Activated B cell treated with CpG ODN at 0.5 μM for 24 hours (primary cell): ENCODE results near the gene KCNMA1. TPM values are rescaled to one million over a fixed set of nuclear protein-coding genes. Genes with fewer than 3 reads are reported as not detected.

Source experiments
- ATAC-seq: fragments of 200-7000 bp; cut with Tn5 transposase; one replicate; pipeline ENCODE4 v1.10.0; 2021; ENCODE audit warnings: low read depth, mild to moderate bottlenecking, moderate library complexity
- CTCF ChIA-PET: fragments of 350-600 bp; sonication (Branson Sonifier 250); formaldehyde crosslinking; loops from one replicate; lab custom pipeline; 2021; ENCODE audit warnings: antibody characterized with exemption; lab: Charles Lee
- POLR2A ChIA-PET: fragments of 350-600 bp; sonication (Branson Sonifier 250); formaldehyde crosslinking; loops from one replicate; lab custom pipeline; 2021; ENCODE audit warnings: antibody characterized with exemption; lab: Charles Lee
- DNase-seq: peaks from one replicate; pipeline ENCODE4 v3.0.0; 2022
- H3K27ac Mint-ChIP-seq: one replicate; pipeline ENCODE4 v1.8.0; 2020; ENCODE audit warnings: mixed read lengths
- H3K27me3 Mint-ChIP-seq: one replicate; pipeline ENCODE4 v1.8.0; 2021; ENCODE audit warnings: mixed read lengths
- H3K36me3 Mint-ChIP-seq: one replicate; pipeline ENCODE4 v1.8.0; 2021; ENCODE audit warnings: low read depth, mixed read lengths
- H3K4me1 Mint-ChIP-seq: one replicate; pipeline ENCODE4 v1.8.0; 2021; ENCODE audit warnings: mixed read lengths
- H3K4me3 Mint-ChIP-seq: one replicate; pipeline ENCODE4 v1.8.0; 2020; ENCODE audit warnings: mild to moderate bottlenecking, mixed read lengths
- H3K9me3 Mint-ChIP-seq: one replicate; pipeline ENCODE4 v1.8.0; 2020; ENCODE audit warnings: mixed read lengths
- CTCF ChIP-seq: fragments of 200-600 bp; IDR thresholded peaks from one replicate; pipeline ENCODE4 v1.8.0; 2022; ENCODE audit warnings: antibody characterized with exemption, mild to moderate bottlenecking
- intact Hi-C: fragments of 100-400 bp; cut with micrococcal nuclease; formaldehyde crosslinking; loops from one replicate; pipeline ENCODE4 v1.15.1; 2024
- total RNA-seq: library from RNA; stranded (reverse); gene quantifications from 2 replicates; pipeline ENCODE4 v1.2.3, GENCODE V29; 2022

Gene KCNMA1
- total RNA-seq, 1 donor from 2014 or later: 3.7 TPM

GRCh38 chr10:77060913-77061312 lies 576.7 kb downstream of the KCNMA1 start:
- intact Hi-C loops: no loop called here
- H3K4me1 Mint-ChIP-seq: no peaks in the 10 kb centered on the region
- POLR2A ChIA-PET: no interaction called here
- ATAC-seq (no peak), DNase-seq (no peak)
- no peak overlapping the region for H3K4me3 Mint-ChIP-seq
- no peaks in the 10 kb centered on the region for H3K27me3 Mint-ChIP-seq
- H3K36me3 Mint-ChIP-seq: no peaks in the 10 kb centered on the region
- H3K9me3 Mint-ChIP-seq: no peaks in the 10 kb centered on the region
- CTCF ChIA-PET: no interaction called here
- H3K27ac Mint-ChIP-seq: no peak overlapping the region
- TF ChIP-seq CTCF: no peak

GRCh38 chr10:77056650-77057049 lies 581.0 kb downstream of the KCNMA1 start:
- POLR2A ChIA-PET: no interaction called here
- Mint-ChIP-seq H3K36me3 (no peaks in the 10 kb centered on the region), H3K4me3 (no peak overlapping the region), H3K4me1 (no peaks in the 10 kb centered on the region), H3K27ac (no peak overlapping the region), H3K27me3 (no peaks in the 10 kb centered on the region), H3K9me3 (no peaks in the 10 kb centered on the region)
- ATAC-seq (no peak), DNase-seq (no peak)
- intact Hi-C loops: no loop called here
- TF ChIP-seq CTCF: no peak
- CTCF ChIA-PET: no interaction called here

DNA sequence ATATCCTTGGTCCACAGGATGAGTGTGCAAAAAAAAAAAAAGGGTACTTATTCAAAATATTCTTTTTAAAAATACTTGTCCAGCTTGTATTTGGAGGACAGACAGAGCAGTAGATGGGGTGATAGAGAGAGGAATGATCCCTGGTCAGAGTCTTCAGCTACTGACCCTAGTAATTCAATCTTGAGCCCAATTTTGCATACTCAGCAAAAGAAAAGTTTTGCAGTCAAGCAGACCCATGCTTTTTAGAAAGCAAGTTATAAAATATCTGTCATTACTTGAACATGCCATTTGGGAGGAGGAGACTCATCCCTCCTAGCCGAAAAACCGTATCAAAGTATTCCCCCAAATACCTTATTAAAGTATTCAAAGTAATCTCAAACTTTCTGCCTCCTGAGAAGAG lies 585.0 kb downstream of the KCNMA1 start:
- no peaks in the 10 kb centered on the region for H3K27me3 Mint-ChIP-seq
- H3K4me1 Mint-ChIP-seq: no peaks in the 10 kb centered on the region
- POLR2A ChIA-PET: no interaction called here
- H3K9me3 Mint-ChIP-seq: no peaks in the 10 kb centered on the region
- DNase-seq: no peak
- CTCF ChIA-PET: no interaction called here
- no peak overlapping the region for H3K27ac Mint-ChIP-seq
- H3K36me3 Mint-ChIP-seq: no peaks in the 10 kb centered on the region
- intact Hi-C loops: no loop called here
- no peak overlapping the region for H3K4me3 Mint-ChIP-seq
- TF ChIP-seq CTCF: no peak
- ATAC-seq: no peak

DNA sequence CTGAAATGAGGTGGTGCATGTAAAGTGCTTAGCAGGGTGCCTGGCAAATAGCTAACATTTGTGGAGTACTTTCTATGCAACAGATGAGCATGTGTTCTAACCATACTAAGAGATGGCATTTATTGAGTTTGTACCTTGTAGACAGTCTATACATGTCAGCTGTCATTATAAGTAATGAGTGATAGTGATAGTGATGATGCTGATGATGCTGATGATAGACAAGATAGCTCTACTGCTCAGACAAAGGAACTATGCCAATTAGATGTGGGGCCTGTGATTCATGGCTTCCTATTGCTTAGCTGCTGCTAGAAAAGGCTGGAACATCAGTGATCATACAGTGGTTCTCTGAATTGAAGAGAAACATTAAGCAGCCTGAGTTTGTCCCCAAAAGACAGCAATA lies 585.8 kb downstream of the KCNMA1 start:
- ChIA-PET POLR2A (no interaction called here), CTCF (no interaction called here)
- Mint-ChIP-seq H3K27ac (no peak overlapping the region), H3K27me3 (no peaks in the 10 kb centered on the region), H3K4me1 (no peaks in the 10 kb centered on the region), H3K4me3 (no peak overlapping the region), H3K36me3 (no peaks in the 10 kb centered on the region), H3K9me3 (no peaks in the 10 kb centered on the region)
- ATAC-seq: no peak
- DNase-seq: no peak
- intact Hi-C loops: no loop called here
- no peak for TF ChIP-seq CTCF

- TF ChIP-seq CTCF: no peak
- ChIA-PET POLR2A (no interaction called here), CTCF (no interaction called here)
- Mint-ChIP-seq H3K36me3 (no peaks in the 10 kb centered on the region), H3K4me1 (no peaks in the 10 kb centered on the region), H3K27me3 (no peaks in the 10 kb centered on the region), H3K4me3 (no peak overlapping the region), H3K27ac (no peak overlapping the region), H3K9me3 (no peaks in the 10 kb centered on the region)
- intact Hi-C loops: no loop called here
- ATAC-seq (no peak), DNase-seq (no peak)
Observed at GRCh38 chr10:77049896-77050295, 587.7 kb downstream of the KCNMA1 start.
